Osteoblast (primary cell): Measurements from ENCODE around the gene GAS6. TPM values are rescaled to one million over a fixed set of nuclear protein-coding genes. Genes with fewer than 3 reads are reported as not detected.

ENCODE experiments used
- DNase-seq: peaks from one replicate; pipeline ENCODE4 v3.0.0; 2011; ENCODE audit warnings: low spot score, mixed read lengths; ENCODE audit not compliant: insufficient read length; ENCODE audit errors: missing footprints
- H2AFZ ChIP-seq: 2 replicates; pipeline ENCODE4 v1.6.0; 2011; ENCODE audit warnings: mild to moderate bottlenecking, low read length
- H3K27ac ChIP-seq: 2 replicates; pipeline ENCODE4 v1.5.1; 2011; ENCODE audit warnings: mild to moderate bottlenecking, low read depth, low read length, moderate library complexity
- H3K27me3 ChIP-seq: 2 replicates; pipeline ENCODE4 v1.6.0; 2012; ENCODE audit warnings: mild to moderate bottlenecking, control low read depth, inconsistent platforms, low read length, moderate library complexity; ENCODE audit not compliant: insufficient read depth
- H3K36me3 ChIP-seq: 2 replicates; pipeline ENCODE4 v1.5.1; 2011; ENCODE audit warnings: mild to moderate bottlenecking, low read length, control low read depth, moderate library complexity; ENCODE audit not compliant: insufficient read depth
- H3K4me1 ChIP-seq: 2 replicates; pipeline ENCODE4 v1.5.1; 2011; ENCODE audit warnings: mild to moderate bottlenecking, low read length, control low read depth, moderate library complexity; ENCODE audit not compliant: insufficient read depth
- H3K4me2 ChIP-seq: 2 replicates; pipeline ENCODE4 v1.6.0; 2011; ENCODE audit warnings: mild to moderate bottlenecking, low read length; ENCODE audit not compliant: insufficient read depth
- H3K4me3 ChIP-seq: fragments of 200-600 bp; sonication (generic); 3 replicates; pipeline ENCODE4 v1.5.1; 2012; ENCODE audit warnings: mild to moderate bottlenecking, low read length, inconsistent platforms; ENCODE audit not compliant: insufficient read depth
- H3K79me2 ChIP-seq: 2 replicates; pipeline ENCODE4 v1.6.0; 2012; ENCODE audit warnings: mild to moderate bottlenecking, low read length, control low read depth, inconsistent platforms; ENCODE audit not compliant: insufficient read depth
- H3K9me3 ChIP-seq: 2 replicates; pipeline ENCODE4 v1.5.1; 2011; ENCODE audit warnings: low read depth, low read length, control low read depth
- H4K20me1 ChIP-seq: 2 replicates; pipeline ENCODE4 v1.6.0; 2012; ENCODE audit warnings: mild to moderate bottlenecking, low read length, control low read depth; ENCODE audit not compliant: insufficient read depth
- CTCF ChIP-seq: IDR thresholded peaks from 2 replicates; pipeline ENCODE4 v1.5.1; 2011; ENCODE audit warnings: mild to moderate bottlenecking, low read depth, low read length, moderate library complexity; ENCODE audit errors: extremely low read depth
- total RNA-seq: library from RNA; depleted of rRNA; stranded (reverse); fragments of >200 nt; gene quantifications from 2 replicates; pipeline ENCODE4 v1.2.3, GENCODE V29; 2012

GAS6 gene
- total RNA-seq, 1 donor, result 417 TPM

GRCh38 chr13:113775451-113776145, 88.3 kb downstream of the GAS6 start:
- Histone ChIP-seq H2AFZ (no peak overlapping the region), H3K4me2 (no peak overlapping the region), H4K20me1 (no peaks in the 10 kb centered on the region), H3K4me3 (no peak overlapping the region), H3K9me3 (peaks cover 4% of the 10 kb centered on the region), H3K4me1 (peaks cover 12% of the 10 kb centered on the region), H3K27me3 (peaks cover 21% of the 10 kb centered on the region), H3K79me2 (no peaks in the 10 kb centered on the region), H3K36me3 (no peaks in the 10 kb centered on the region), H3K27ac (no peak overlapping the region)
- DNase-seq, result peak; percentile 37
- no peak for TF ChIP-seq CTCF

GRCh38 chr13:113774177-113775107, 89.4 kb downstream of the GAS6 start:
- no peak for TF ChIP-seq CTCF
- Histone ChIP-seq H3K27me3 (peaks cover 18% of the 10 kb centered on the region), H2AFZ (no peak overlapping the region), H3K4me2 (peak overlapping the region; percentile 5), H3K27ac (no peak overlapping the region), H3K36me3 (no peaks in the 10 kb centered on the region), H3K4me3 (no peak overlapping the region), H3K4me1 (peaks cover 12% of the 10 kb centered on the region), H4K20me1 (no peaks in the 10 kb centered on the region), H3K9me3 (peaks cover 4% of the 10 kb centered on the region), H3K79me2 (no peaks in the 10 kb centered on the region)
- peak; percentile 90 for DNase-seq

- peaks cover 4% of the 10 kb centered on the region for H3K9me3 ChIP-seq
- DNase-seq, result no peak
- H2AFZ ChIP-seq, result no peak overlapping the region
- TF ChIP-seq CTCF, result no peak
- H3K4me1 ChIP-seq, result peaks cover 12% of the 10 kb centered on the region
- no peaks in the 10 kb centered on the region for H3K36me3 ChIP-seq
- no peaks in the 10 kb centered on the region for H4K20me1 ChIP-seq
- no peak overlapping the region for H3K4me3 ChIP-seq
- H3K27ac ChIP-seq, result no peak overlapping the region
- H3K4me2 ChIP-seq, result no peak overlapping the region
- H3K27me3 ChIP-seq, result peaks cover 3% of the 10 kb centered on the region
- no peaks in the 10 kb centered on the region for H3K79me2 ChIP-seq
Measured at GRCh38 chr13:113771709-113772331, 92.1 kb downstream of the GAS6 start.
